ENCODE data around the gene FGF22. TPM values are rescaled to one million over a fixed set of nuclear protein-coding genes. Genes with fewer than 3 reads are reported as not detected.

FGF22 gene
- polyA plus RNA-seq, 2 of the 4 experiments (the other 2 are of a cell fraction): 0.13 to 1.0 TPM

DNA sequence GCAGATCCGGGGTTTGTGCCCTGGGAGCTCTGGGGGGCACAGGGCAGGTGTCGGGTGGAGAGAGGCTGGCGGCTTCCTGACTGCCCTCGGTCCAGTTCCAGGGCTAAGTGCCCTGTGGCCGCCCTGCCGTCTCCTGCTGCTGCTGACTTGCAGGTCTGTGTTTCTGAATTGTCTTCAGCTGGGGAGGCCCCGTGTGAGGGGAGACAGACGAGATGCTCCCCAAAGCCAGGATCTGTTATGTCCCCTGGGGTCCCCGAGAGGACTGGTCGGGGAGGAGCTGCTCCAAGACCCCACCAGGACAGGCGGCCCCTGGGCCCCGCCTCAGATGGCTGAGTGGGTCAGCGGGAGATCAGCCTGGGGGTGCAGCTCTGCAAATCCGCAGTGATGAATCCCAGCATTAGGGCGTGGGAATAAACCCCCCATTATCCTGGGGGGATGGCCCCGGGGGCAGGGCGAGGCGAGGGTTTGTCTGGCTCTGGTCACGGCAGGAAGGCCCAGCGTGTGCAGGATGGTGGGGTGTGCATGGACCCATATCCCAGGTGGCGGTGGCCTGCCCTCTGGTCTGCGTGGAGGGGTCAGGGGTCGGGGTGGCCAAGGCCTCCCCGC lies 45.3 kb upstream of the FGF22 start:
- no peak overlapping the region for H3K4me3 ChIP-seq
- WGBS (ENCODE audit: missing lambda C conversion rate): 96% methylated on average over 7 of the region's 24 CpGs
- CTCF ChIA-PET: interaction anchor here (2.6 kb wide), 1 partner anchor 10 kb away, joined by 11 read pairs; no protein-coding TSS in a partner anchor
- H3K4me2 ChIP-seq: no peak overlapping the region
- POLR2A ChIA-PET: no interaction called here
- ATAC-seq (no peak), FAIRE-seq (no peak), DNase-seq (ENCODE audit: low read depth in 1 of 2, low spot score in 1 of 2) (no peak)
- no peaks in the 10 kb centered on the region for H3K9me3 ChIP-seq
- TF ChIP-seq REST (IDR thresholded peaks at IDR 0.05) (no peak), RFX5 (IDR thresholded peaks at IDR 0.05) (no peak), TFCP2L1 (CRISPR knock-in tag; IDR thresholded peaks at IDR 0.05) (no peak), EHF (CRISPR knock-in tag; IDR thresholded peaks at IDR 0.05) (no peak), MAFK (IDR thresholded peaks at IDR 0.05; ENCODE audit: partially characterized antibody) (no peak), CHD2 (IDR thresholded peaks at IDR 0.05; ENCODE audit: low read length, partially characterized antibody) (no peak)
- TF ChIP-seq, protein P1, sequence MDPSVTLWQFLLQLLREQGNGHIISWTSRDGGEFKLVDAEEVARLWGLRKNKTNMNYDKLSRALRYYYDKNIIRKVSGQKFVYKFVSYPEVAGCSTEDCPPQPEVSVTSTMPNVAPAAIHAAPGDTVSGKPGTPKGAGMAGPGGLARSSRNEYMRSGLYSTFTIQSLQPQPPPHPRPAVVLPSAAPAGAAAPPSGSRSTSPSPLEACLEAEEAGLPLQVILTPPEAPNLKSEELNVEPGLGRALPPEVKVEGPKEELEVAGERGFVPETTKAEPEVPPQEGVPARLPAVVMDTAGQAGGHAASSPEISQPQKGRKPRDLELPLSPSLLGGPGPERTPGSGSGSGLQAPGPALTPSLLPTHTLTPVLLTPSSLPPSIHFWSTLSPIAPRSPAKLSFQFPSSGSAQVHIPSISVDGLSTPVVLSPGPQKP (IDR thresholded peaks at IDR 0.05; ENCODE audit: low read depth, low read length): no peak
- TF ChIP-seq, protein P2, sequence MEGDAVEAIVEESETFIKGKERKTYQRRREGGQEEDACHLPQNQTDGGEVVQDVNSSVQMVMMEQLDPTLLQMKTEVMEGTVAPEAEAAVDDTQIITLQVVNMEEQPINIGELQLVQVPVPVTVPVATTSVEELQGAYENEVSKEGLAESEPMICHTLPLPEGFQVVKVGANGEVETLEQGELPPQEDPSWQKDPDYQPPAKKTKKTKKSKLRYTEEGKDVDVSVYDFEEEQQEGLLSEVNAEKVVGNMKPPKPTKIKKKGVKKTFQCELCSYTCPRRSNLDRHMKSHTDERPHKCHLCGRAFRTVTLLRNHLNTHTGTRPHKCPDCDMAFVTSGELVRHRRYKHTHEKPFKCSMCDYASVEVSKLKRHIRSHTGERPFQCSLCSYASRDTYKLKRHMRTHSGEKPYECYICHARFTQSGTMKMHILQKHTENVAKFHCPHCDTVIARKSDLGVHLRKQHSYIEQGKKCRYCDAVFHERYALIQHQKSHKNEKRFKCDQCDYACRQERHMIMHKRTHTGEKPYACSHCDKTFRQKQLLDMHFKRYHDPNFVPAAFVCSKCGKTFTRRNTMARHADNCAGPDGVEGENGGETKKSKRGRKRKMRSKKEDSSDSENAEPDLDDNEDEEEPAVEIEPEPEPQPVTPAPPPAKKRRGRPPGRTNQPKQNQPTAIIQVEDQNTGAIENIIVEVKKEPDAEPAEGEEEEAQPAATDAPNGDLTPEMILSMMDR (IDR thresholded peaks at IDR 0.05): no peak
- H3K4me1 ChIP-seq: peaks cover 13% of the 10 kb centered on the region
- no peak overlapping the region for H3K27ac ChIP-seq

- POLR2A ChIA-PET: interaction anchor here (0.6 kb wide), 1 partner anchor 9 kb away, joined by 3 read pairs; no protein-coding TSS in a partner anchor
- no peak for FAIRE-seq
- Histone ChIP-seq H3K27ac (no peak overlapping the region), H3K4me1 (peaks cover 13% of the 10 kb centered on the region), H3K4me3 (no peak overlapping the region), H3K4me2 (no peak overlapping the region), H3K9me3 (no peaks in the 10 kb centered on the region)
- WGBS (ENCODE audit: missing lambda C conversion rate): 95% methylated on average over 27 of the region's 42 CpGs
- DNase-seq (ENCODE audit: low read depth in 1 of 2, low spot score in 1 of 2): no peak
- ATAC-seq: no peak
- CTCF ChIA-PET: interaction anchor here (0.8 to 5.1 kb wide), 2 partner anchors 9 to 138 kb away, joined by 4 to 28 read pairs; no protein-coding TSS in a partner anchor
- TF ChIP-seq CBX8 (IDR thresholded peaks at IDR 0.05) (no peak), NR3C1 (IDR thresholded peaks at IDR 0.05) (no peak), PHF8 (IDR thresholded peaks at IDR 0.05; ENCODE audit: borderline replicate concordance, low read depth) (no peak), FOSL2 (IDR thresholded peaks at IDR 0.05) (no peak), FOSL2 (CRISPR knock-in tag; IDR thresholded peaks at IDR 0.05) (no peak), EHF (CRISPR knock-in tag; IDR thresholded peaks at IDR 0.05) (no peak), GATA3 (IDR thresholded peaks at IDR 0.05; ENCODE audit: borderline replicate concordance) (no peak), RCOR1 (IDR thresholded peaks at IDR 0.05; ENCODE audit: low read depth, low read length) (no peak), JUNB (IDR thresholded peaks at IDR 0.05) (no peak), HES2 (IDR thresholded peaks at IDR 0.05) (no peak), MYC (IDR thresholded peaks at IDR 0.05; ENCODE audit: borderline replicate concordance, low read length) (no peak), CHD4 (IDR thresholded peaks at IDR 0.05; ENCODE audit: borderline replicate concordance) (no peak), ZFP36 (IDR thresholded peaks at IDR 0.05; ENCODE audit: borderline replicate concordance, partially characterized antibody) (no peak), HEYL (CRISPR knock-in tag; IDR thresholded peaks at IDR 0.05) (no peak)
- TF ChIP-seq, protein P3, sequence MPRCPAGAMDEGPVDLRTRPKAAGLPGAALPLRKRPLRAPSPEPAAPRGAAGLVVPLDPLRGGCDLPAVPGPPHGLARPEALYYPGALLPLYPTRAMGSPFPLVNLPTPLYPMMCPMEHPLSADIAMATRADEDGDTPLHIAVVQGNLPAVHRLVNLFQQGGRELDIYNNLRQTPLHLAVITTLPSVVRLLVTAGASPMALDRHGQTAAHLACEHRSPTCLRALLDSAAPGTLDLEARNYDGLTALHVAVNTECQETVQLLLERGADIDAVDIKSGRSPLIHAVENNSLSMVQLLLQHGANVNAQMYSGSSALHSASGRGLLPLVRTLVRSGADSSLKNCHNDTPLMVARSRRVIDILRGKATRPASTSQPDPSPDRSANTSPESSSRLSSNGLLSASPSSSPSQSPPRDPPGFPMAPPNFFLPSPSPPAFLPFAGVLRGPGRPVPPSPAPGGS (IDR thresholded peaks at IDR 0.05): no peak
- TF ChIP-seq, protein P1 (IDR thresholded peaks at IDR 0.05; ENCODE audit: low read depth, low read length): no peak
- TF ChIP-seq, protein P2 (IDR thresholded peaks at IDR 0.05): no peak
These were observed 44.1 kb upstream of the FGF22 start for GRCh38 chr19:595326-596262.
